WTC11 (cell line): ENCODE measurements around the gene NELFA. TPM values are rescaled to one million over a fixed set of nuclear protein-coding genes. Genes with fewer than 3 reads are reported as not detected.

Experiments used
- ATAC-seq: fragments of 200-7000 bp; cut with Tn5 transposase; 2 replicates; pipeline ENCODE4 v1.10.0; 2021; ENCODE audit warnings: mild to moderate bottlenecking, moderate library complexity
- CTCF ChIA-PET: fragments of 300-600 bp; sonication (Branson Sonifier 250); formaldehyde crosslinking; loops from one replicate; lab custom pipeline; 2021; ENCODE audit warnings: antibody characterized with exemption; lab: Charles Lee
- POLR2A ChIA-PET: fragments of 350-600 bp; sonication (Branson Sonifier 250); formaldehyde crosslinking; loops from one replicate; lab custom pipeline; 2021; ENCODE audit warnings: antibody characterized with exemption; lab: Charles Lee
- DNase-seq: peaks from one replicate; pipeline ENCODE4 v3.0.0; 2021; ENCODE audit warnings: low spot score
- H3K27ac Mint-ChIP-seq: 2 replicates; pipeline ENCODE4 v1.8.0; 2021; ENCODE audit warnings: mixed read lengths
- H3K27me3 Mint-ChIP-seq: 2 replicates; pipeline ENCODE4 v1.8.0; 2021; ENCODE audit warnings: low read depth, mild to moderate bottlenecking, moderate library complexity, mixed read lengths
- H3K36me3 Mint-ChIP-seq: 2 replicates; pipeline ENCODE4 v1.8.0; 2021; ENCODE audit warnings: mixed read lengths
- H3K4me1 Mint-ChIP-seq: 2 replicates; pipeline ENCODE4 v1.8.0; 2022; ENCODE audit warnings: mixed read lengths
- H3K4me3 Mint-ChIP-seq: 2 replicates; pipeline ENCODE4 v1.8.0; 2021; ENCODE audit warnings: mild to moderate bottlenecking, moderate library complexity, mixed read lengths
- H3K9me3 Mint-ChIP-seq: 2 replicates; pipeline ENCODE4 v1.8.0; 2021; ENCODE audit warnings: mixed read lengths
- ATF1 ChIP-seq: sonication (generic); formaldehyde crosslinking; IDR thresholded peaks from 2 replicates; pipeline ENCODE4 v1.8.1; 2023; ENCODE audit warnings: mild to moderate bottlenecking, moderate library complexity, missing genetic modification reagents
- CBFB ChIP-seq: sonication (generic); formaldehyde crosslinking; IDR thresholded peaks from 2 replicates; pipeline ENCODE4 v1.8.1; 2022; ENCODE audit warnings: mild to moderate bottlenecking, low read depth, missing genetic modification reagents
- E2F1 ChIP-seq: sonication (generic); formaldehyde crosslinking; IDR thresholded peaks from 2 replicates; pipeline ENCODE4 v1.8.0; 2022; ENCODE audit warnings: mild to moderate bottlenecking, missing genetic modification reagents
- E2F4 ChIP-seq: sonication (generic); formaldehyde crosslinking; IDR thresholded peaks from 2 replicates; pipeline ENCODE4 v1.8.1; 2022; ENCODE audit warnings: low read depth, mild to moderate bottlenecking, moderate library complexity, missing genetic modification reagents, borderline replicate concordance
- ELF4 ChIP-seq: sonication (generic); formaldehyde crosslinking; IDR thresholded peaks from 2 replicates; pipeline ENCODE4 v1.8.1; 2022; ENCODE audit warnings: low read depth, mild to moderate bottlenecking, moderate library complexity, missing genetic modification reagents
- GABPB1 ChIP-seq: sonication (generic); formaldehyde crosslinking; IDR thresholded peaks from 2 replicates; pipeline ENCODE4 v1.8.1; 2023; ENCODE audit warnings: mild to moderate bottlenecking, missing genetic modification reagents
- HMGA2 ChIP-seq: fragments of 250-450 bp; sonication (Bioruptor Pico); IDR thresholded peaks from 2 replicates; pipeline ENCODE4 v1.4.0; 2021; ENCODE audit warnings: mild to moderate bottlenecking, moderate library complexity
- JAZF1 ChIP-seq: fragments of 250-450 bp; sonication (Bioruptor Pico); IDR thresholded peaks from 2 replicates; pipeline ENCODE4 v1.9.0; 2021; ENCODE audit warnings: moderate library complexity, mild to moderate bottlenecking, inconsistent platforms
- NR2C2 ChIP-seq: sonication (generic); formaldehyde crosslinking; IDR thresholded peaks from 2 replicates; pipeline ENCODE4 v1.8.0; 2022; ENCODE audit warnings: mild to moderate bottlenecking, missing genetic modification reagents
- PREB ChIP-seq: sonication (generic); formaldehyde crosslinking; IDR thresholded peaks from 2 replicates; pipeline ENCODE4 v1.8.1; 2022; ENCODE audit warnings: mild to moderate bottlenecking, missing genetic modification reagents, moderate library complexity, borderline replicate concordance
- PRRX2 ChIP-seq: fragments of 250-450 bp; sonication (Bioruptor Pico); IDR thresholded peaks from 2 replicates; pipeline ENCODE4 v1.8.0; 2021; ENCODE audit warnings: mild to moderate bottlenecking
- SMAD4 ChIP-seq: sonication (generic); formaldehyde crosslinking; IDR thresholded peaks from 2 replicates; pipeline ENCODE4 v1.8.0; 2022; ENCODE audit warnings: mild to moderate bottlenecking, missing genetic modification reagents
- SP1 ChIP-seq: sonication (generic); formaldehyde crosslinking; conservative IDR thresholded peaks from 2 replicates; pipeline ENCODE4 v1.8.1; 2022; ENCODE audit warnings: missing genetic modification reagents
- STAT6 ChIP-seq: sonication (generic); formaldehyde crosslinking; conservative IDR thresholded peaks from 2 replicates; pipeline ENCODE4 v1.8.1; 2023; ENCODE audit warnings: mild to moderate bottlenecking, low read depth, missing genetic modification reagents, moderate library complexity
- TCF7 ChIP-seq: sonication (generic); formaldehyde crosslinking; IDR thresholded peaks from 2 replicates; pipeline ENCODE4 v1.8.0; 2022; ENCODE audit warnings: mild to moderate bottlenecking, low read depth, missing genetic modification reagents, moderate library complexity
- TEAD4 ChIP-seq: sonication (generic); formaldehyde crosslinking; IDR thresholded peaks from 2 replicates; pipeline ENCODE4 v1.8.0; 2022; ENCODE audit warnings: mild to moderate bottlenecking, missing genetic modification reagents
- ZMAT4 ChIP-seq: fragments of 250-450 bp; sonication (Bioruptor Pico); IDR thresholded peaks from 2 replicates; pipeline ENCODE4 v1.9.0; 2021; ENCODE audit warnings: mild to moderate bottlenecking
- ZNF317 ChIP-seq: sonication (generic); formaldehyde crosslinking; IDR thresholded peaks from 2 replicates; pipeline ENCODE4 v1.8.1; 2023; ENCODE audit warnings: low read depth, mild to moderate bottlenecking, moderate library complexity, missing genetic modification reagents, borderline replicate concordance
- ZNF671 ChIP-seq: fragments of 250-450 bp; sonication (Bioruptor Pico); IDR thresholded peaks from 2 replicates; pipeline ENCODE4 v1.8.0; 2021; ENCODE audit warnings: mild to moderate bottlenecking
- total RNA-seq: library from RNA; stranded (reverse); gene quantifications from 3 replicates; pipeline ENCODE4 v1.2.3, GENCODE V29; 2021

The NELFA gene
- total RNA-seq, 1 experiment from 2014 or later, result 72.6 TPM

- TF ChIP-seq TCF7, result no peak
Measured at GRCh38 chr4:1982124-1983052, 26.4 kb downstream of the NELFA start (continued).

GRCh38 chr4:1981251-1982058 is 27.3 kb downstream of the NELFA start:
- ATAC-seq, result peak; percentile 71
- CTCF ChIA-PET, result interaction anchor here (0.6 to 1.5 kb wide), 6 partner anchors 10 to 233 kb away, joined by 3 to 5 read pairs (median 4); no protein-coding TSS in a partner anchor

GRCh38 chr4:1980561-1981041 is 28.2 kb downstream of the NELFA start:
- TF ChIP-seq ELF4 (CRISPR knock-in tag) (no peak), HMGA2 (CRISPR knock-in tag) (no peak), E2F4 (CRISPR knock-in tag) (no peak), JAZF1 (CRISPR knock-in tag) (no peak), ZNF671 (CRISPR knock-in tag) (no peak), ZNF317 (CRISPR knock-in tag) (no peak), PREB (CRISPR knock-in tag) (no peak), E2F1 (CRISPR knock-in tag) (no peak), CBFB (CRISPR knock-in tag) (no peak), ATF1 (no peak), TEAD4 (CRISPR knock-in tag) (no peak), NR2C2 (CRISPR knock-in tag) (no peak), PRRX2 (CRISPR knock-in tag) (no peak), STAT6 (CRISPR knock-in tag) (no peak), GABPB1 (no peak)
- TF ChIP-seq, all 79 proteins: peak for 0
- CTCF ChIA-PET, result interaction anchor here (0.6 to 1.5 kb wide), 6 partner anchors 12 to 232 kb away, joined by 3 to 5 read pairs (median 4); no protein-coding TSS in a partner anchor
- H3K36me3 Mint-ChIP-seq, result peaks cover 49% of the 10 kb centered on the region
- DNase-seq, result no peak
- H3K9me3 Mint-ChIP-seq, result no peaks in the 10 kb centered on the region
- POLR2A ChIA-PET, result no interaction called here
- 0 out of 2 replicates have a peak, but pooled peaks cover 4% of the 10 kb centered on the region for H3K4me1 Mint-ChIP-seq
- no peak overlapping the region for H3K4me3 Mint-ChIP-seq
- no peak overlapping the region for H3K27ac Mint-ChIP-seq
- no peaks in the 10 kb centered on the region for H3K27me3 Mint-ChIP-seq
- ATAC-seq, result no peak

More at GRCh38 chr4:1981251-1982058, 27.3 kb downstream of the NELFA start:
- Mint-ChIP-seq H3K4me1 (0 out of 2 replicates have a peak, but pooled peaks cover 4% of the 10 kb centered on the region), H3K4me3 (no peak overlapping the region), H3K27ac (peak overlapping the region; percentile 8; the same call in 1 of the 2 replicates)
- POLR2A ChIA-PET, result no interaction called here
- TF ChIP-seq SP1 (CRISPR knock-in tag) (0 out of 2 replicates have a peak, but pooled peaks have one; percentile 26), ZMAT4 (CRISPR knock-in tag) (no peak), SMAD4 (no peak)
- TF ChIP-seq, all 79 proteins: peak for 1
- Mint-ChIP-seq H3K9me3 (no peaks in the 10 kb centered on the region), H3K36me3 (peaks cover 40% of the 10 kb centered on the region), H3K27me3 (no peaks in the 10 kb centered on the region)
- peak; percentile 70 for DNase-seq
